Sigmoid colon (tissue), 7 donors: ENCODE results near the gene KCTD19. TPM values are rescaled to one million over a fixed set of nuclear protein-coding genes. Genes with fewer than 3 reads are reported as not detected.
A peak's percentile ranks its signal among the peaks of the same experiment; 100 is the strongest.

ENCODE experiments used
- DNase-seq: peaks from one replicate; pipeline ENCODE4 v3.0.0-alpha.2; 2019
- H3K27ac ChIP-seq, 4 donors: fragments of 200-600 bp; sonication (generic); one replicate each; pipeline ENCODE4 v1.5.1; 2016 to 2019; ENCODE audit warnings: mild to moderate bottlenecking in 1 of 4
- H3K27me3 ChIP-seq, 3 donors: fragments of 200-600 bp; sonication (generic); one replicate each; pipeline ENCODE4 v1.5.1; 2019; ENCODE audit warnings: mild to moderate bottlenecking in 1 of 3
- H3K36me3 ChIP-seq, 4 donors: fragments of 200-600 bp; sonication (generic); one replicate each; pipeline ENCODE4 v1.5.1; 2016 to 2019
- H3K4me1 ChIP-seq, 4 donors: fragments of 200-600 bp; sonication (generic); one replicate each; pipeline ENCODE4 v1.5.1; 2017 to 2019
- H3K4me3 ChIP-seq, 4 donors: fragments of 200-600 bp; sonication (generic); one replicate each; pipeline ENCODE4 v1.5.1; 2017 to 2019; ENCODE audit warnings: mild to moderate bottlenecking in 2 of 4, moderate library complexity in 1 of 4
- H3K9me3 ChIP-seq, 4 donors: fragments of 200-600 bp in 3 of 4; sonication (generic) in 3 of 4; one replicate each; pipeline versions ENCODE4 v1.5.1 to v1.6.1; 2013 to 2019
- EP300 ChIP-seq, 4 donors: sonication (generic); formaldehyde crosslinking; IDR thresholded peaks; one replicate each; pipeline ENCODE4 v1.6.1; 2017; ENCODE audit warnings: antibody characterized with exemption in 4 of 4
- POLR2A ChIP-seq, 2 donors: fragments of 450-650 bp; IDR thresholded peaks; one replicate each; pipeline ENCODE4 v1.6.1; 2016; ENCODE audit warnings: antibody characterized with exemption in 2 of 2, mild to moderate bottlenecking in 2 of 2, moderate library complexity in 2 of 2
- POLR2AphosphoS5 ChIP-seq, 4 donors: sonication (generic); formaldehyde crosslinking; IDR thresholded peaks; one replicate each; pipeline ENCODE4 v1.6.1; 2017; ENCODE audit warnings: antibody characterized with exemption in 4 of 4
- WGBS, 2 donors: extraction: QIAGEN DNeasy Blood & Tissue Kit; methylation state at CpG; one replicate each; pipeline ENCODE4 v1.1.7; 2013; 5-methylcytosine and 5-hydroxymethylcytosine counted together
- intact Hi-C: fragments of 100-400 bp; cut with DNase I; formaldehyde crosslinking; loops from one replicate; pipeline ENCODE4 v1.15.1; 2023
- polyA plus RNA-seq, 3 donors: library from polyadenylated mRNA; stranded (reverse); fragments of 200-250 nt; gene quantifications; one replicate each; pipeline ENCODE4 v1.2.3, GENCODE V29; 2013
- total RNA-seq, 4 donors: library from RNA; depleted of rRNA; stranded (reverse); fragments of >200 nt; gene quantifications; one replicate each; pipeline ENCODE4 v1.1.0, GENCODE V29; 2016
- TF ChIP-seq, protein P1 (sequence below), 4 experiments: fragments of 450-650 bp in 3 of 4; fragments of 200-600 bp in 1 of 4; IDR thresholded peaks; one replicate each; pipeline ENCODE4 v1.5.1; 2016 to 2019; ENCODE audit warnings: antibody characterized with exemption in 4 of 4, mild to moderate bottlenecking in 3 of 4, moderate library complexity in 2 of 4
- donor health status: healthy with polysubstance abuse.
- donor health status: Bipolar disorder and iron deficiency.
- donor health status: healthy.

KCTD19 gene
- total and polyA plus RNA-seq, 7 donors, result under 0.01 to 0.04 TPM; not detected in 5

DNA sequence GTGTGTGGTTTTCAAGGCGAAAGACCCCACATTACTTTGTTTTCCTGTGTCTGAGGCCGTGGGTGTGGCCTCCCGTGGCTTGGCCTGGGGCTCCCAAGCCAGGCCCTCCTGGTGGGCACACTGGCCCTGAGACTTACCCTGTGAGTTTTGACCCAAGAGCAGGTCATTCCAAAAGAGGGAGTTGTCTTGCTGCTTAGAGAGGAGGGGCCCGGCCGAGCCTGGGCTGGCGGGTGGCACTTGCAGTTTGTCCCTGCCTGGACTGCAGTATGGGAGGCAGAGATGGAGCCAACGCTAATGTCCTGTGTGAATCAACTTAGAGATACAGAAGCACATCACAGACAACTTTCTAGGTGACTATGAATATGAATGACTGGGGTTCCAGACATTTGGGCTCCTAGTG is 24.5 kb downstream of the KCTD19 start:
- TF ChIP-seq POLR2A (IDR thresholded peaks at IDR 0.05), result no peak
- TF ChIP-seq, protein P1, sequence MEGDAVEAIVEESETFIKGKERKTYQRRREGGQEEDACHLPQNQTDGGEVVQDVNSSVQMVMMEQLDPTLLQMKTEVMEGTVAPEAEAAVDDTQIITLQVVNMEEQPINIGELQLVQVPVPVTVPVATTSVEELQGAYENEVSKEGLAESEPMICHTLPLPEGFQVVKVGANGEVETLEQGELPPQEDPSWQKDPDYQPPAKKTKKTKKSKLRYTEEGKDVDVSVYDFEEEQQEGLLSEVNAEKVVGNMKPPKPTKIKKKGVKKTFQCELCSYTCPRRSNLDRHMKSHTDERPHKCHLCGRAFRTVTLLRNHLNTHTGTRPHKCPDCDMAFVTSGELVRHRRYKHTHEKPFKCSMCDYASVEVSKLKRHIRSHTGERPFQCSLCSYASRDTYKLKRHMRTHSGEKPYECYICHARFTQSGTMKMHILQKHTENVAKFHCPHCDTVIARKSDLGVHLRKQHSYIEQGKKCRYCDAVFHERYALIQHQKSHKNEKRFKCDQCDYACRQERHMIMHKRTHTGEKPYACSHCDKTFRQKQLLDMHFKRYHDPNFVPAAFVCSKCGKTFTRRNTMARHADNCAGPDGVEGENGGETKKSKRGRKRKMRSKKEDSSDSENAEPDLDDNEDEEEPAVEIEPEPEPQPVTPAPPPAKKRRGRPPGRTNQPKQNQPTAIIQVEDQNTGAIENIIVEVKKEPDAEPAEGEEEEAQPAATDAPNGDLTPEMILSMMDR (IDR thresholded peaks at IDR 0.05), result no peak
- Histone ChIP-seq H3K36me3 (no peaks in the 10 kb centered on the region), H3K4me3 (no peak overlapping the region), H3K27ac (peak overlapping the region in 1 of 4 donors; percentile 20), H3K4me1 (no peaks in the 10 kb centered on the region), H3K27me3 (no peaks in the 10 kb centered on the region), H3K9me3 (no peaks in the 10 kb centered on the region)
- 86 to 87% methylated on average over 7 of the region's 7 CpGs for WGBS, 2 donors
- no peak for DNase-seq
- intact Hi-C loops, result no loop called here

- H3K27ac ChIP-seq, result peak overlapping the region in 1 of 4 donors; percentile 20
- 73 to 77% methylated on average over 11 of the region's 11 CpGs for WGBS, 2 donors
- intact Hi-C loops, result no loop called here
- H3K4me3 ChIP-seq, result no peak overlapping the region
- H3K4me1 ChIP-seq, result no peaks in the 10 kb centered on the region
- no peaks in the 10 kb centered on the region for H3K36me3 ChIP-seq
- H3K9me3 ChIP-seq, result no peaks in the 10 kb centered on the region
- no peak for DNase-seq
- H3K27me3 ChIP-seq, result no peaks in the 10 kb centered on the region
- no peak for TF ChIP-seq POLR2A (IDR thresholded peaks at IDR 0.05)
- no peak for TF ChIP-seq EP300 (IDR thresholded peaks at IDR 0.05)
- no peak for TF ChIP-seq POLR2AphosphoS5 (IDR thresholded peaks at IDR 0.05)
- TF ChIP-seq, protein P1 (IDR thresholded peaks at IDR 0.05), result no peak
Observed at GRCh38 chr16:67301080-67301782, 25.3 kb downstream of the KCTD19 start.

- no peak for DNase-seq
- H3K27ac ChIP-seq, result no peak overlapping the region
- no peaks in the 10 kb centered on the region for H3K4me1 ChIP-seq
- intact Hi-C loops, result no loop called here
- 94 to 95% methylated on average over 15 of the region's 15 CpGs for WGBS, 2 donors
- no peaks in the 10 kb centered on the region for H3K36me3 ChIP-seq
- TF ChIP-seq POLR2A (IDR thresholded peaks at IDR 0.05) (no peak), POLR2AphosphoS5 (IDR thresholded peaks at IDR 0.05) (no peak)
- H3K4me3 ChIP-seq, result no peak overlapping the region
- no peaks in the 10 kb centered on the region for H3K27me3 ChIP-seq
- no peaks in the 10 kb centered on the region for H3K9me3 ChIP-seq
Observed at GRCh38 chr16:67299269-67299668, 27.3 kb downstream of the KCTD19 start.

DNA sequence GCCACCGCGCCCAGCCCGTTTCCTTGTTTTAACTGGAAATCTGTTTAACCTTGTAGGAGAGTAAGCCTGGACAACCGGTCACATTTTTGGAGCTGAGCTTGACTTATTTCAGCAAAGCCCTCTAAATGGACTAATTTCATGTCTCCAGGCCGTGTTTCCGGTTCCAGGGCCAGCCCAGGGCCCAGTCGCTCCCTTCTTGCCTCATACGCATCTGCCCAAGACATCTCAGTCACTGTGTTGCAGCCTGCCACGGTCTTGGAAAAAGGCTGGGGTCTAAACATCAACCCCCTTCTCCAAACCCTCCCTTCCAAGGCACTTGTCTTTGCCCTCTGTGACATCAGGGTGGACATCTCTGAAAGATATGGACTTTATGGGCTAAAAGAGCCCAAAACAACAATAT is 28.3 kb downstream of the KCTD19 start:
- Histone ChIP-seq H3K27me3 (no peaks in the 10 kb centered on the region), H3K36me3 (no peaks in the 10 kb centered on the region), H3K4me1 (no peaks in the 10 kb centered on the region), H3K9me3 (no peaks in the 10 kb centered on the region), H3K4me3 (no peak overlapping the region), H3K27ac (no peak overlapping the region)
- DNase-seq, result no peak
- TF ChIP-seq, protein P1 (IDR thresholded peaks at IDR 0.05), result no peak
- TF ChIP-seq EP300 (IDR thresholded peaks at IDR 0.05) (no peak), POLR2AphosphoS5 (IDR thresholded peaks at IDR 0.05) (no peak), POLR2A (IDR thresholded peaks at IDR 0.05) (no peak)
- intact Hi-C loops, result no loop called here
- WGBS, 2 donors, result 94 to 96% methylated on average over 9 of the region's 9 CpGs

- no peaks in the 10 kb centered on the region for H3K36me3 ChIP-seq
- TF ChIP-seq, protein P1 (IDR thresholded peaks at IDR 0.05), result no peak
- TF ChIP-seq POLR2AphosphoS5 (IDR thresholded peaks at IDR 0.05) (no peak), POLR2A (IDR thresholded peaks at IDR 0.05) (no peak), EP300 (IDR thresholded peaks at IDR 0.05) (no peak)
- no peaks in the 10 kb centered on the region for H3K9me3 ChIP-seq
- no peak overlapping the region for H3K4me3 ChIP-seq
- H3K27ac ChIP-seq, result no peak overlapping the region
- WGBS, 2 donors, result 27 to 58% methylated on average over 3 of the region's 3 CpGs
- intact Hi-C loops, result no loop called here
- H3K4me1 ChIP-seq, result no peaks in the 10 kb centered on the region
- DNase-seq, result no peak
- no peaks in the 10 kb centered on the region for H3K27me3 ChIP-seq
Observed at GRCh38 chr16:67296420-67296819, 30.1 kb downstream of the KCTD19 start.
